Activated naive CD4-positive, alpha-beta T cell treated with anti-CD3 and anti-CD28 coated beads, Interleukin-2, amount 50 U/mL, for 72 hours (primary cell): Measurements from ENCODE around the gene RCCD1. TPM values are rescaled to one million over a fixed set of nuclear protein-coding genes. Genes with fewer than 3 reads are reported as not detected.
"Not testable (repeated sequence)": the region's sequence is repeated elsewhere in the genome, so short reads cannot be mapped to it uniquely, and the experiment has no call there.

Experiments
- ATAC-seq, 2 donors: fragments of 150-1000 bp; cut with Tn5 transposase; 2 replicates each; pipeline ENCODE4 v1.10.0; 2021; ENCODE audit warnings: mild to moderate bottlenecking in 2 of 2, moderate library complexity in 2 of 2
- DNase-seq, 2 donors: peaks; one replicate each; pipeline ENCODE4 v3.0.0; 2021 to 2022; ENCODE audit warnings: low spot score in 2 of 2
- H3K27ac Mint-ChIP-seq, 2 donors: one replicate each; pipeline ENCODE4 v1.8.0; 2022; ENCODE audit warnings: mild to moderate bottlenecking in 2 of 2, mixed read lengths in 2 of 2
- H3K36me3 Mint-ChIP-seq, 2 donors: one replicate each; pipeline ENCODE4 v1.8.0; 2022; ENCODE audit warnings: mixed read lengths in 2 of 2
- H3K9me3 Mint-ChIP-seq, 2 donors: one replicate each; pipeline ENCODE4 v1.8.0; 2022; ENCODE audit warnings: mixed read lengths in 2 of 2
- total RNA-seq, 2 donors: library from RNA; stranded (reverse); gene quantifications; one replicate each; pipeline ENCODE4 v1.2.3, GENCODE V29; 2022

Gene RCCD1
- total RNA-seq, 2 donors from 2014 or later = 37.7 to 58.7 TPM

DNA sequence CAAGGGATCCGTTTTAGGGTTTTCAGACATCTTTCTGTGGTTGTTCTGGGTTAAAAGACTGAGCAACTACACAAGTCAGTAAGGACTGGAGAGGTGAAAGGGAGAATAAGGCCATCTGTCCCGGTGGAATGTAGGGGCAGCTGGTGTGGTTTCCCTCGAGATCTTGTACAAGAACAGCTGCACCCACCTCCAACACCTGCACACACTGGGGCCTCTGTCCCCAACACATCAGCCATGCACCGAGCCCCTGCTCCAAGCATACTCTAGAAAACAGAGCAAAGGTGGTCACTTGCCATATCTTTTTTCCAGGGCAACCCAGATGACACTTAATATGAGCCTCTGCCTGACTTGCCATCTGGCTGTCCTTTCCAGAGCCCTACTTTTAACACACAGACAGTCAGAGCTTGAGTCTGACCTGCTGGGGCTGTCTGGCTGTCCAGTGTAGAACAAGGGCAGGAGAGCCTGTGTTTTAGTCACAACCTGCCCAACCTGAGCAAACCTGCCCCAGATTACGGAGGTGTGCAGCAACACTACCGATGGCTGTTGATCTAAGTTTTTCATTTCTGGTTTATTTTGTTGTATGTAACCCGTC is 39.4 kb upstream of the RCCD1 start:
- H3K27ac Mint-ChIP-seq = peak overlapping the region; percentile 29 to 65
- H3K9me3 Mint-ChIP-seq = no peaks in the 10 kb centered on the region
- no peak for ATAC-seq
- H3K36me3 Mint-ChIP-seq = peaks cover 16 to 21% of the 10 kb centered on the region in 2 donors
- DNase-seq = no peak

DNA sequence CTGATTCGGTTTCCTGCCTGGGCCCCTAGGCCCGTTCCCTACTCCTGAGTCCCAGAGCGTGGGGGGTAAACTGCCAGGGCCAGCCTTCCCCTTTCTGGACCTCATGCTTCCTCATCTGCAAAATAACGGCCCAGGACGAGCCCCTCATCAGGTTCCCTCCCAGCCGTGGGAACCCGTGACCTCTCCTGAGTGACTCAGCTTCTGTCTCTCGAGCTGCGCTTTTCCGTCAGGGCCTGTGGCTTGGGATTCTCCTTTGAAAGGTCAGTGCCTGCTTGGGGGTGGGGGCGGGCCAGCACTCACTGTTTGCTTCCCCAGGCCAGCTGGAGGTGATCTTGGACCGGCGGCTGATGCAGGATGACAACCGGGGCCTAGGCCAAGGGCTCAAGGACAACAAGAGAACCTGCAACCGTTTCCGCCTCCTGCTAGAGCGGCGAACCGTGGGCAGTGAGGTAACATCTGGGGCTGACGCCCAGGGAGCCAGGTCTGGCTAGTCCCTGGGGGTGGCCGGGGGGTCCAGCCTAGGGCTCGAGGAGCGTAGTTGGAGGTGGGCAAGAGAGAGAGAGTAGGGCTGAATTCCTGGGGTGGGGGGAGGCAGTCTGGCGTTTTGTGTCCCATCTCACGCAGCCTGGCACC is 38.8 kb upstream of the RCCD1 start:
- DNase-seq (no peak), ATAC-seq (no peak)
- Mint-ChIP-seq H3K27ac (peak overlapping the region; percentile 29 to 55), H3K9me3 (no peaks in the 10 kb centered on the region), H3K36me3 (peaks cover 16 to 21% of the 10 kb centered on the region in 2 donors)

DNA sequence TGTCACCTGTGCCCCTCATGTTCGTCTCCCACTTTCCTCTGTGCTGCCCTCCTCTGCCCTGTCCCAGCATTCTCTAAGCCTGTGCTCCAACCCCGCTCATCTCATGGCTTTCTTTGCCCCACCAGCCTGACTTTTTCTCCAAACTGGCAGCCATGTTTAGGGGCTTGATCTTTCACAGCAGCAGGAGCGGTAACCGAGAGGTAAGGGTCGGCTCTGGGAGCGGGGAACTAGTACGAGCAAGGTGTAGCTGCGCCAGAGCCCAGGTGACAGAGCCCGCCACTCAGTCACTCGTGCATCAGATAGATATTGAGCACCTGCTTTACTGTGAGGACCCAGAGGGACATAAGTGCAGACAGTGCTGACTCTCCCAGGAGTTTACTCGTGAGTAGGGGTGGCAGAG is 38.2 kb upstream of the RCCD1 start:
- Mint-ChIP-seq H3K27ac (no peak overlapping the region), H3K9me3 (no peaks in the 10 kb centered on the region), H3K36me3 (peaks cover 16 to 21% of the 10 kb centered on the region in 2 donors)
- DNase-seq (no peak), ATAC-seq (no peak)

DNA sequence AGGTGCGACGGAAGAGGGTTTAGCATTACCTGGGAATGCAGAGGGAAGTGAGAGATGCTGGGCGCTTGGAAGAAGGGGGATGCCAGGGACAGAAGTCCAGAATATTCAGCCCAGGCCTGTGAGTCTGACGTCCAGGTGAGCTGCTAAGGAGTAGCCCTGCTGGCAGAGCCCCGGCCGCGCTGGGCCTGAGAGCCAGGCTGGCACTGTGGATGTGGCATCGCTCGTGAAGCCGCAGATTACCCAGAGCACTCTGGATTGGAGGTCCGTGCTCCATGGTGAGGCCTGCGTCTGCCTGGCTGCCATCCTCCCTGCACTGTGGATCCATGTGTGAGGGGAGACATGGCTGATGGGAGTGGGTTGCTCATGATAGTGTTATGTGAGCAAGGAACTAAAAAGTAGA is 37.1 kb upstream of the RCCD1 start:
- Mint-ChIP-seq H3K36me3 (peaks cover 16 to 21% of the 10 kb centered on the region in 2 donors), H3K9me3 (no peaks in the 10 kb centered on the region), H3K27ac (peak overlapping the region in 1 of 2 donors; percentile 91)
- no peak for DNase-seq
- no peak for ATAC-seq

DNA sequence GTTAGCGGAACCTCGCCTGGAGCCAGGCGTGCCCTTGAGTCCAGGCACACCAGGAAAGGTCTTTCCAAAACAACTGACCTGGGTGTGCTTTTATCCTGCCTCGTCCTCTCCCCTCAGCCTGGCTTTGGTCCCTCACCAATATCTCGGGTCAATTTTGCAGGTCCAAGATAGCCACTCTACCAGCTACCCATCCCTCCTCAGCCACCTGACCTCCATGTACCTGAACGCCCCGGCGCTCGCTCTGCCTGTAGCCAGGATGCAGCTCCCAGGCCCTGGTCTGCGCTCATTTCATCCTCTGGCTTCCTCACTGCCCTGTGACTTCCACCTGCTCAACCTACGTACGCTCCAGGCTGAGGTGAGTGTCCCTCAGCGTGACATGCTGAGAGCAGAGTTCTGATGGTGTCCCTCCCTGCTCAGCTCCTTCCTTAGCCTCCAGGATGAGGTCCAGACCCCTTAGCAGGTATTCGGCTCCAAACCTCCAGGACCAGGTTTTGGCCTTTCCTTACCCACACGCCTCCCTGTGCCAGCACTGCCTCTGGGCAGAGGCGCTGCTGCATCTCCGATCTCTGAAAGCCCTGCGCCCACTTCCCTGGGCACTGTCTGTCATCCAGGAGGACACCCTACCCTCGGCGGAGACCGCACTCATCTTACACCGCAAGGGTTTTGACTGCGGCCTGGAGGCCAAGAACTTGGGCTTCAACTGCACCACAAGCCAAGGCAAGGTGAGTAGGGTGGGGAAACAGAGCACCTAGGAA is 36.5 kb upstream of the RCCD1 start:
- DNase-seq (no peak), ATAC-seq (no peak)
- no peaks in the 10 kb centered on the region for H3K9me3 Mint-ChIP-seq
- H3K27ac Mint-ChIP-seq = peak overlapping the region in 1 of 2 donors; percentile 81
- H3K36me3 Mint-ChIP-seq = peaks cover 13 to 21% of the 10 kb centered on the region in 2 donors

DNA sequence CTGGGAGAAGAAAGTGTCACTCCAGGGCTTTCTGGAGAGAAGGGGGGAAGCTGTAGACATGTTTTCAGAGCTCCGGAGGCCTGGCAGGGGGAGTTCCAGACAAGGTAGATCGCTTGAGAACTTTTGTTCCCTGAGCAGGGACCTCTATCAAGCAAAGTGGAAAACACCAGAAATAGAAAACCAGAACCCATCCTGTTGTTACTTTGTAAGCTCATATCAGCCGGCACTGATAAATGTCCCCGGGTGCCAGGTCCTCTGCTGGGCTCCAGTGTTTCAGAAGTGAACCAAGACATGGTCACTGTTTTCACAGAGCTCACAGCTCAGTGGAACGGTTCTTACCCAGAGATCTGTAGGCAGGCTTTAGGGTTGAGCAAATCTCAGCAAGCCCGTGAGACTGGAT is 35.8 kb upstream of the RCCD1 start:
- Mint-ChIP-seq H3K27ac (peak overlapping the region in 1 of 2 donors; percentile 81), H3K36me3 (peaks cover 12 to 21% of the 10 kb centered on the region in 2 donors), H3K9me3 (no peaks in the 10 kb centered on the region)
- ATAC-seq = no peak
- DNase-seq = no peak

DNA sequence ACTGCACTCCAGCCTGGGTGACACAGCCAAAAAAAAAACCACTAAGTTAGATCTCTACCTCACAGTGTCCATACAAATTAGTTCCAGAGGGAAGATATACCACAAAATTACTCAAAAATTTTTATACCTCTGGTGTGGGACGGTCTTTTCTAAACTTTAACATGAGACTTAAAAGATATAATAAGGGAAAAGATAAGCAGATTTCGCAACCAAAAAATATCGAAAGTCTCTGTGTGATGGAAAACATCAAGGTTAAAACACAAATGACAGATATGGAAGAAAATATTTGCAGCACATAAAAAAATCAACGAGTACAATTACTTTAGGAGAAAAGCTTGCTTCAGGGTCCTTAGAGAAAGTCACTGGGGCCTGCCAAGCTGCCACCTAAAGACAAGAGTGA is 32.8 kb upstream of the RCCD1 start:
- peak overlapping the region; percentile 17 to 65 for H3K27ac Mint-ChIP-seq
- ATAC-seq (no peak), DNase-seq (no peak)
- H3K36me3 Mint-ChIP-seq = peaks cover 12 to 21% of the 10 kb centered on the region in 2 donors
- H3K9me3 Mint-ChIP-seq = no peaks in the 10 kb centered on the region

DNA sequence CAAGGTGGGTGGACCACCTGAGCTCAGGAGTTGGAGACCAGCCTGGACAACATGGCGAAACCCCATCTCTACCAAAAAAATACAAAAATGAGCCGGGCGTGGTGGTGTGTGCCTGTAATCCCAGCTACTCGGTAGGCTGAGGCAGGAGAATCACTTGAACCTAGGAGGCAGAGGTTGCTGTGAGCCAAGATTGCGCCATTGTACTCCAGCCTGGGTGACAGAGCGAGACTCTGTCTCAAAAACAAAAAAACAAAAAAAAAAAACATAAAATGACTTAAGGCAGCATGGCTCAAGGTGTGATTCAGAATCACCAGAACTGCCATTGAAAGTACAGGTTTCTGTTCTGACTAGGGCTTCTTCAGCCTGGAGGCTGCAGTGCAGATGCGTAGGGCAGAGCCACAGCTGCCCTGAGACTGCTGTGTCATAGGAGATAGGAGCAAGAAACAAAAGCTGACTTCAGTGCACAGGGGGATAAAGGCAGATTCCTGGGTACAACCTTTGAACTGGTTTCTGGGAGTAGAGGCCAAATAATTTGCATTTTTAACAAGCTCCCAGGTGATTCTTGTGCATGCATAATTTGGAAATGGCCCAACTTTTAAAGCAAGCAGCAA is 31.9 kb upstream of the RCCD1 start:
- ATAC-seq (peak; percentile 90 to 99), DNase-seq (peak in 1 of 2 donors; percentile 60)
- H3K9me3 Mint-ChIP-seq = not testable (repeated sequence)
- peak overlapping the region; percentile 17 to 74 for H3K27ac Mint-ChIP-seq
- peaks cover 12% of the 10 kb centered on the region in 2 donors for H3K36me3 Mint-ChIP-seq

DNA sequence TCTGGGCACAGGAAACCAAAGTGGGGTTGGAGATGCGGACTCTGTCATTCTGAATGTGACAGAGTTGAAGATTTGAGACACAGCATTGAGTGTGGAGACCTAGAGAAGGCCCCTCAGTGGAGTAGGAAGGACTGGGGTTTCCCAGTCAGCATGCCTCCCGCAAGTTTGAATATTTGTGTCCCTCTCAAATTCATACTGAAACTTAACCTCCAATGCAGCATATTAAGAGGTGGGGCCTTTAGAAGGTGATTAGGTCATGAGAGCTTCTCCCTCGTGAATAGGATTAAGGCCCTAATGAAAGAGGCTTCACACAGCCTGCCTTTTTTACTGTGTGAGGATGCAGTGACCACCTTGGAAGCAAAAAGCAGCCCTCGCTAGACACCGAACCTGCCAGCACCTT is 30.3 kb upstream of the RCCD1 start:
- Mint-ChIP-seq H3K36me3 (peaks cover 6 to 11% of the 10 kb centered on the region in 2 donors), H3K27ac (peak overlapping the region in 1 of 2 donors; percentile 44), H3K9me3 (no peaks in the 10 kb centered on the region)
- ATAC-seq (peak; percentile 39 to 51), DNase-seq (no peak)

DNA sequence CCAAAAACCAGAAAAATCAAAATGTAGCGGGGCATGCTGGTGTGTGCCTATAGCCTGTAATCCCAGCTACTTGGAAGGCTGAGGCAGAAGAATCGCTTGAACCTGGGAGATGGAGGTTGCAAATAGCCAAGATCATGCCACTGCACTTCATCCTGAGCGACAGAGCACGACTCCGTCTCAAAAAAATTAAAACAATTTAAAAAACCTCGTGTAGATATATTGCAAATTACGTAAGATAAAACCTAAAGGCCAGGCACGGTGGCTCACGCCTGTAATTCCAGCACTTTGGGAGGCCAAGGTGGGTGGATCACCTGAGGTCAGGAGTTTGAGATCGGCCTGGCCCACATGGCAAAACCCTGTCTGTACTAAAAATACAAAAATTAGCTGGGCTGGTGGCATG is 27.9 kb upstream of the RCCD1 start:
- Mint-ChIP-seq H3K27ac (peak overlapping the region in 1 of 2 donors; percentile 36), H3K36me3 (peaks cover 16 to 23% of the 10 kb centered on the region in 2 donors)
- not testable (repeated sequence) for DNase-seq, ATAC-seq, H3K9me3 Mint-ChIP-seq

DNA sequence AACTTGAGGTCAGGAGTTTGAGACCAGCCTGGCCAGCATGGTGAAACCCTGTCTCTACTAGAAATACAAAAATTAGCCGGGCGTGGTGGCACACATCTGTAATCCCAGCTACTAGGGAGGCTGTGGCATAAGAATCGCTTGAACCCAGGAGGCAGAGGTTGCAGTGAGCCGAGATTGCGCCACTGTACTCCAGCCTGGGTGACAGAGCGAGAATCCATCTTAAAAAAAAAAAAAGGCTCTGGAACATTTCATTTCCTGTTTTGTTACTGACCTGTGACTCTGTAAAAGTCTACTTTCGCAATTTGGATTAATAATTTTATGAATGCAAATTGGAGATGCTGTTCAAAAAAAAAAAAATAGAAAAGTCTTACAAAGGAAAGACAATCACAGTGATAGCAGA is 26.6 kb upstream of the RCCD1 start:
- peaks cover 18 to 25% of the 10 kb centered on the region in 2 donors for H3K36me3 Mint-ChIP-seq
- not testable (repeated sequence) for H3K9me3 Mint-ChIP-seq, H3K27ac Mint-ChIP-seq, ATAC-seq, DNase-seq

DNA sequence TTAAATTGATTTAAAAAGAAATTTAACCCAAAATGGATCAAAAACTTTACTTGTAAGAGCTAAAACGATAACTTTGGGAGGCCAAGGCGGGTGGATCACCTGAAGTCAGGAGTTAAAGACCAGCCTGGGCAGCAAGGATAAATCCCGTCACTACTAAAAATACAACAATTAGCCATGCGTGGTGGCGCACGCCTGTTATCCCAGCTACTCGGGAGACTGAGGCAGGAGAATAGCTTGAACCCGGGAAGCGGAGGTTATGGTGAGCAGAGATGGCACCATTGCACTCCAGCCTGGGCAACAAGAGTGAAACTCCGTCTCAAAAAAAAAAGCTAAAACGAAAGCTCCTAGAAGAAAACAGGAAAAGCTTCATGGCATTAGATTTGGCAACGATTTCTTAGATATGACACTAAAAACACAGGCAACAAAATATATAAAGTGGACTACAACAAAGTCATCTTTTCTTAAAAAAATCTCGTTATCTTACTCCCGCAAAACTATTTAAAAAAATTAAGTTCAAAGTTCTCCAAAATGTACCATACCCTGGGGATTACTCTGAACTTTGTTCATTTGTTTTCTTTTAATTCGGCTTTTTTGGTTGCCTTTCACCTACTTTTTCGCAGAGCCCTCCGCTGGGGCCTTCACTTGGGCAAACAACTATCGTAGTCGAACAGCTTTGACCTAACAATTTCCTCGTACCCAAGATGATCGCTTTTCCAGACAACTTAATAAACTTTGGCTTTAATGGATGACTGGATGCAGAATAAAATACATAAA is 25.3 kb upstream of the RCCD1 start:
- ATAC-seq (no peak), DNase-seq (no peak)
- Mint-ChIP-seq H3K27ac (peak overlapping the region; percentile 98 to 99), H3K9me3 (no peaks in the 10 kb centered on the region), H3K36me3 (peaks cover 18 to 25% of the 10 kb centered on the region in 2 donors)

DNA sequence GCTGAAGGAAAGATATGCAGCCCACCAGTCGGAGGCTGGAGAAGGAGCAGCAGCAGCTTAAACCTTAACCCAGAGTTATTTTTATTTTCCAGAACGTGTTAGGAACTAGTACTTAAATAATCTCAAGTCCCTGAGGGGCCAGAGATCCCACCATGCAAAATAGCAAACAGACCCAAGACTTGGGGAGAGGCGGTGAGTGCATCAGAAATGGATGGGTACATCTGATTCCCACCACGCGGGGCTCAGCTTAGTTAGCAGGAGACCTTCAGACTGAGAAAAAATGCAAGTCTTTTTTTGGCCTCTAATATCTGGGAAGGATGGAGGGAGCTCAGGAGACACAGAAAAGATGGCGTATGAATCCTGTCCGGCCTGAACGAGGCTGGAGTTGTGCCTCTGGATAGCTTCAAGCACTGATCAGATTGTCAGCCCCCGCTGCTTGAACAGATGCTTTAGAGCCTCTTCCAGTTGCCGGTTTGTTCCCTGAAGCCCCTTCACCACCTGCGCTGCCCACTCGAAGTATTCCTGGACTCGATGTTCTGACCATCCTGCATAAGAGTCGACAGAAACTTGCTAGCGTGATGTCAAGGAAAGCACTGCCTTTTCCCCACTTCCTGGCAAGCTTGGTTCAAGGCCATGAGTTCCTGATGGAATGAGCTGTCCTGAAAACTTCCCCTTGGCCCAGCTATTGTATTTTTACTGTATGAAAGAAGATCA is 23.7 kb upstream of the RCCD1 start:
- DNase-seq (no peak), ATAC-seq (no peak)
- H3K9me3 Mint-ChIP-seq = no peaks in the 10 kb centered on the region

DNA sequence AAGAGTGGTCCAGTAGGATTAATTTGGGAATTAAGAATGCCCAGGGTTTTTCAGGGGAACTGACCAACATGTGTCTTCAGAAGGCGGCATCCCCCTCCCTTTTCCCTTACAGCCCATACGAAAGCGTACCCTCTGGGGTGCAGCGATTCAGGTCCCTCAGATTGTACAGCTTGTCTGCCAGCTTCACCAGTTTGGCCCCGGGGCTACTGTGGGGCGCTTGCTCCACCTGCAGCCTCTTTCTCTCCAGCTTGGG is 23.2 kb upstream of the RCCD1 start:
- Mint-ChIP-seq H3K27ac (peak overlapping the region; percentile 99), H3K36me3 (peaks cover 25 to 31% of the 10 kb centered on the region in 2 donors), H3K9me3 (no peaks in the 10 kb centered on the region)
- DNase-seq = no peak
- no peak for ATAC-seq

More for the DNA sequence above, 23.7 kb upstream of the RCCD1 start:
- H3K36me3 Mint-ChIP-seq = peaks cover 20 to 26% of the 10 kb centered on the region in 2 donors
- H3K27ac Mint-ChIP-seq = peak overlapping the region; percentile 98 to 99

DNA sequence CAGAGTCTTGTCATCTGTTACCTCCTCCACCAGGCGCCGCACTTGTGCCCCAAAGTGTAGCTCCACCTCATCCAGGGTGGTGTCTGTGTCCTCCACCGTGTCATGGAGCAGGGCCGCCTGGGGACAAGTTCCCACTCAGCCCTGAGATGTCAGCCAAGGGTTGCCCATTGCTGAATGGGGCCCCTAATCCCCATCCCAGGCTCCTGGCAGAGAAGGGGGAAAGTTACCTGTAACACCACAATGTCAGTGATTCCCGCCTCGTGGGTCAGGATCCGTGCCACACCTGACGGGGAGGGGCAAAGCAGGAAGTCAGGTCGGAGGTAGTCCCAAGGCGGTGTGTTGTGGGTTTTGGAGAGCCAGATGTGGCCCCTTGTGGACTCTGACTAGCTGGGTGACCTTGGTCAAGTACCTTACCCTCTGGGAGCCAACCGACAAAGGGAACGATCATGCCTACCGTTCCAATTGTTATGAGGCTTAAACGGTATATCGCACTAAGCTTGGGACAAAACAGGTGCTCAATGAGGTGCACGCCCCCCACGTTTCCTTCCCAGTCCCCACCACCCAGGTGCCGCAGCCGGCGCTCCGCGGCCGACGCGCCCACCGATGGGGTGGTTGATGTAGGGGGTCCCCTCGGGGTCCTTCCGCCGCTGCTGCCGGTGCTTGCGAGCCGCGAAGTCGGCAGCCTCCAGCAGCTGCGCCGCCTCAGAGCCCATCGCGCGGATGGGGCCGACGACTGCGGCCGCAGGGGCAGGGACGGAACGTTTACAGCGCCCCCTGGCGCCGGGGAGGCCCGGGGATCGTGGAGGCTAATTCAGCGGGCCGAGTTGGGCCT is 22.6 kb upstream of the RCCD1 start, which contains the start of gene HDDC3:
Gene HDDC3 (minus strand): TSS at position 722 of the 832 bp plus-strand sequence. CDS start 9 bp downstream, at position 713.
- H3K27ac Mint-ChIP-seq = peak within 1 kb of the TSS; percentile 99
- peak; percentile 87 to 98 for DNase-seq
- peak; percentile 57 to 64 for ATAC-seq
- H3K9me3 Mint-ChIP-seq = no peaks in the 10 kb centered on the region
- H3K36me3 Mint-ChIP-seq = peaks cover 29 to 32% of the 10 kb centered on the region in 2 donors
